ENCODE data around the gene RTP5.

- TF ChIP-seq CTCF (IDR thresholded peaks at IDR 0.05; ENCODE audit: poor library complexity) = no peak
- no peak for TF ChIP-seq EZH2 (IDR thresholded peaks at IDR 0.05; ENCODE audit: borderline replicate concordance)
- TF ChIP-seq EZH2phosphoT487 (IDR thresholded peaks at IDR 0.05; ENCODE audit: low read depth, severe bottlenecking, unreplicated experiment) = no peak
Measured at GRCh38 chr2:241886840-241887447, 17.4 kb downstream of the RTP5 start.
